Calu3 (cell line): ENCODE measurements around the gene ZNF407. TPM values are rescaled to one million over a fixed set of nuclear protein-coding genes. Genes with fewer than 3 reads are reported as not detected.

Source experiments
- BruUV-seq: library from RNA; stranded (reverse); fragments of 400-500 nt; replicated peaks from 2 replicates; lab custom pipeline; 2021; lab: Mats Ljungman, UMichigan
- CTCF ChIA-PET: fragments of 300-600 bp; sonication (Branson Sonifier 250); formaldehyde crosslinking; loops from one replicate; lab custom pipeline; 2022; ENCODE audit warnings: antibody characterized with exemption; lab: Charles Lee
- DNase-seq: peaks from one replicate; pipeline ENCODE4 v3.0.0; 2022
- H3K27ac Mint-ChIP-seq: one replicate; pipeline ENCODE4 v1.8.0; 2022; ENCODE audit warnings: mixed read lengths; ENCODE audit not compliant: unreplicated experiment
- H3K27me3 Mint-ChIP-seq: one replicate; pipeline ENCODE4 v1.8.0; 2022; ENCODE audit warnings: mixed read lengths; ENCODE audit not compliant: unreplicated experiment
- H3K36me3 Mint-ChIP-seq: one replicate; pipeline ENCODE4 v1.8.0; 2022; ENCODE audit warnings: mild to moderate bottlenecking, moderate library complexity, mixed read lengths; ENCODE audit not compliant: insufficient read depth, unreplicated experiment
- H3K4me1 Mint-ChIP-seq: one replicate; pipeline ENCODE4 v1.8.0; 2022; ENCODE audit warnings: mild to moderate bottlenecking, low read depth, mixed read lengths; ENCODE audit not compliant: unreplicated experiment
- H3K4me3 Mint-ChIP-seq: one replicate; pipeline ENCODE4 v1.8.0; 2022; ENCODE audit warnings: mild to moderate bottlenecking, low read depth, moderate library complexity, mixed read lengths; ENCODE audit not compliant: unreplicated experiment
- H3K9me3 Mint-ChIP-seq: one replicate; pipeline ENCODE4 v1.8.0; 2022; ENCODE audit warnings: low read depth, mixed read lengths; ENCODE audit not compliant: unreplicated experiment
- CTCF ChIP-seq: fragments of 200-600 bp; IDR thresholded peaks from one replicate; pipeline ENCODE4 v1.8.0; 2022; ENCODE audit warnings: antibody characterized with exemption; ENCODE audit not compliant: unreplicated experiment
- intact Hi-C: fragments of 100-400 bp; cut with micrococcal nuclease; formaldehyde crosslinking; loops from one replicate; pipeline ENCODE4 v1.10.0; 2022; ENCODE audit not compliant: unreplicated experiment
- total RNA-seq: library from RNA; stranded (reverse); gene quantifications from 2 replicates; pipeline ENCODE4 v1.2.3, GENCODE V29; 2022

ZNF407 gene
- total RNA-seq, 1 experiment from 2014 or later: 17.4 TPM

- BruUV-seq: no TSS peak
- H3K4me1 Mint-ChIP-seq: no peaks in the 10 kb centered on the region
- H3K4me3 Mint-ChIP-seq: no peak overlapping the region
- CTCF ChIA-PET: no interaction called here
- no peaks in the 10 kb centered on the region for H3K27me3 Mint-ChIP-seq
- no peaks in the 10 kb centered on the region for H3K9me3 Mint-ChIP-seq
- DNase-seq: no peak
- intact Hi-C loops: no loop called here
- TF ChIP-seq CTCF: no peak
- no peaks in the 10 kb centered on the region for H3K36me3 Mint-ChIP-seq
- no peak overlapping the region for H3K27ac Mint-ChIP-seq
Measured at GRCh38 chr18:74975001-74975400, 377.3 kb downstream of the ZNF407 start.

GRCh38 chr18:74976331-74976909 is 378.8 kb downstream of the ZNF407 start:
- DNase-seq: no peak
- no peak for TF ChIP-seq CTCF
- CTCF ChIA-PET: no interaction called here
- H3K4me3 Mint-ChIP-seq: no peak overlapping the region
- BruUV-seq: no TSS peak
- no peaks in the 10 kb centered on the region for H3K36me3 Mint-ChIP-seq
- H3K4me1 Mint-ChIP-seq: no peaks in the 10 kb centered on the region
- intact Hi-C loops: no loop called here
- no peaks in the 10 kb centered on the region for H3K27me3 Mint-ChIP-seq
- no peaks in the 10 kb centered on the region for H3K9me3 Mint-ChIP-seq
- H3K27ac Mint-ChIP-seq: no peak overlapping the region

- CTCF ChIA-PET: no interaction called here
- BruUV-seq: no TSS peak
- Mint-ChIP-seq H3K4me1 (no peaks in the 10 kb centered on the region), H3K27me3 (no peaks in the 10 kb centered on the region), H3K36me3 (no peaks in the 10 kb centered on the region), H3K27ac (no peak overlapping the region), H3K9me3 (no peaks in the 10 kb centered on the region), H3K4me3 (no peak overlapping the region)
- TF ChIP-seq CTCF: no peak
- no peak for DNase-seq
- intact Hi-C loops: no loop called here
Measured at GRCh38 chr18:74977041-74977440, 379.4 kb downstream of the ZNF407 start.

- no peaks in the 10 kb centered on the region for H3K27me3 Mint-ChIP-seq
- no peak overlapping the region for H3K27ac Mint-ChIP-seq
- intact Hi-C loops: no loop called here
- H3K4me3 Mint-ChIP-seq: no peak overlapping the region
- CTCF ChIA-PET: no interaction called here
- no peak for DNase-seq
- no TSS peak for BruUV-seq
- no peaks in the 10 kb centered on the region for H3K9me3 Mint-ChIP-seq
- H3K4me1 Mint-ChIP-seq: peaks cover 8% of the 10 kb centered on the region
- H3K36me3 Mint-ChIP-seq: no peaks in the 10 kb centered on the region
- no peak for TF ChIP-seq CTCF
Measured at GRCh38 chr18:74980669-74981068, 383.0 kb downstream of the ZNF407 start.
